ENCODE measurements around the gene BCAR3.
"Not testable (repeated sequence)": the region's sequence is repeated elsewhere in the genome, so short reads cannot be mapped to it uniquely, and the experiment has no call there.

The BCAR3 gene

GRCh38 chr1:93667642-93668041 lies 14.0 kb downstream of the BCAR3 start:
- no peak for DNase-seq

- DNase-seq = no peak
Measured at GRCh38 chr1:93666613-93667384, 14.8 kb downstream of the BCAR3 start.

- DNase-seq = no peak
Measured at GRCh38 chr1:93665015-93665414, 16.6 kb downstream of the BCAR3 start.

- DNase-seq = no peak
Measured at GRCh38 chr1:93663208-93663614, 18.4 kb downstream of the BCAR3 start.

- DNase-seq = no peak
Measured at GRCh38 chr1:93662481-93663207, 19.0 kb downstream of the BCAR3 start.

- no peak for DNase-seq
Measured at GRCh38 chr1:93661829-93662474, 19.7 kb downstream of the BCAR3 start.

GRCh38 chr1:93661341-93661740 lies 20.3 kb downstream of the BCAR3 start:
- DNase-seq = not testable (repeated sequence)

- DNase-seq = no peak
Measured at GRCh38 chr1:93659822-93660503, 21.7 kb downstream of the BCAR3 start.

GRCh38 chr1:93658188-93658587 lies 23.4 kb downstream of the BCAR3 start:
- no peak for DNase-seq

GRCh38 chr1:93656491-93656890 lies 25.1 kb downstream of the BCAR3 start:
- DNase-seq = no peak

GRCh38 chr1:93653656-93654055 lies 28.0 kb downstream of the BCAR3 start:
- no peak for DNase-seq

GRCh38 chr1:93652323-93652949 lies 29.2 kb downstream of the BCAR3 start:
- no peak for DNase-seq

- DNase-seq = no peak
Measured at GRCh38 chr1:93651695-93652094, 29.9 kb downstream of the BCAR3 start.

GRCh38 chr1:93650159-93650558 lies 31.5 kb downstream of the BCAR3 start:
- DNase-seq = not testable (repeated sequence)

GRCh38 chr1:93649231-93649630 lies 32.4 kb downstream of the BCAR3 start:
- no peak for DNase-seq

GRCh38 chr1:93648656-93649055 lies 33.0 kb downstream of the BCAR3 start:
- no peak for DNase-seq

GRCh38 chr1:93641527-93641926 lies 40.1 kb downstream of the BCAR3 start:
- DNase-seq = no peak

- DNase-seq = no peak
Measured at GRCh38 chr1:93640656-93641440, 40.8 kb downstream of the BCAR3 start.

- no peak for DNase-seq
Measured at GRCh38 chr1:93638981-93639380, 42.7 kb downstream of the BCAR3 start.

GRCh38 chr1:93638307-93638847 lies 43.3 kb downstream of the BCAR3 start:
- DNase-seq = no peak

GRCh38 chr1:93636712-93637111 lies 44.9 kb downstream of the BCAR3 start:
- DNase-seq = no peak
